ENCODE measurements around the gene UXT. TPM values are rescaled to one million over a fixed set of nuclear protein-coding genes. Genes with fewer than 3 reads are reported as not detected.

Gene UXT
- total and polyA plus RNA-seq, 2 experiments from 2014 or later = 58.4 to 141 TPM

- H3K36me3 Mint-ChIP-seq (ENCODE audit: low read depth) = peaks cover 32% of the 10 kb centered on the region
- TF ChIP-seq ETS1 (IDR thresholded peaks at IDR 0.05) (no peak), EZH2phosphoT487 (IDR thresholded peaks at IDR 0.05; ENCODE audit: unreplicated experiment) (no peak), POLR2AphosphoS5 (IDR thresholded peaks at IDR 0.05; ENCODE audit: low read depth) (peak; percentile 20; the same call in 1 of the 2 replicates), CREB1 (CRISPR knock-in tag; IDR thresholded peaks at IDR 0.05; ENCODE audit: low read depth) (peak; percentile 42; the same call in 1 of the 2 replicates)
- peaks cover 21% of the 10 kb centered on the region for H3K4me1 Mint-ChIP-seq
- Histone ChIP-seq H3K79me2 (replicated peaks; ENCODE audit: insufficient read depth) (peaks cover 21% of the 10 kb centered on the region), H3K36me3 (ENCODE audit: insufficient read depth) (no peaks in the 10 kb centered on the region), H3K9me2 (ENCODE audit: insufficient read depth) (no peaks in the 10 kb centered on the region), H2AFZ (0 out of 2 replicates have a peak within 1 kb of the TSS, but pooled peaks have one; percentile 53), H3K4me2 (peak within 1 kb of the TSS; percentile 80), H3K27ac (ENCODE audit: low read depth) (peak within 1 kb of the TSS; percentile 70), H3K27me3 (ENCODE audit: insufficient read depth) (no peaks in the 10 kb centered on the region), H3F3A (replicated peaks; ENCODE audit: low read depth) (no peaks in the 10 kb centered on the region), H3K4me1 (ENCODE audit: insufficient read depth) (peaks cover 3% of the 10 kb centered on the region; the same call in 1 of the 2 replicates), H4K20me1 (replicated peaks; ENCODE audit: insufficient read depth) (no peaks in the 10 kb centered on the region), H3K4me3 (peak within 1 kb of the TSS; percentile 69)
- H3K27me3 Mint-ChIP-seq (ENCODE audit: insufficient read depth, low read depth, poor library complexity) = peaks cover 6% of the 10 kb centered on the region
- DNase-seq (ENCODE audit: low spot score) = peak; percentile 94
- peak within 1 kb of the TSS; percentile 98 for H3K27ac Mint-ChIP-seq
- no peaks in the 10 kb centered on the region for H3K9me3 Mint-ChIP-seq
- H3K4me3 Mint-ChIP-seq = peak within 1 kb of the TSS; percentile 92
- peak; percentile 95 for ATAC-seq
These were observed 8.6 kb downstream of the UXT start, which contains the start of gene ELK1 for GRCh38 chrX:47650164-47651042. ELK1 (minus strand) TSS chrX:47650563; CDS start chrX:47641441, 9,122 bp downstream.

DNA sequence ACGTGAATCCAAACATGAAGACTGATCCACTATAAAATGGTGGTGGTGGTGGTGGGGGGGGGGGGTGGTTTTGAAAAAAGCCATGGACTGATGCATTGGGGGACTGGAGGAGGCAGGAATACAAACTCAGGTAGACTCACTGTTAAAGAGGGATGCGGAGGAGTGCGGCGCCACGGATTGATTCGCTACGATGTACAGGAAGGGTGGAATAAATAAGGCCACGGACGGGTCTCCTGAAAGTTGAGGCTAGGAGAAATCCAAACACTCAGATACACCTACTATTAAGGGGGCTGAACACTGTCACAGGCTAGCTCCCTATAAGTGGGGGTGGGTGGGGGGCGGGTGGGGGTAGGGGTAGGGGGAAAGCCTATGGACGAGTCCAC, 9.2 kb downstream of the UXT start:
- Histone ChIP-seq H3K27ac (ENCODE audit: low read depth) (no peak overlapping the region), H3K36me3 (ENCODE audit: insufficient read depth) (no peaks in the 10 kb centered on the region), H4K20me1 (replicated peaks; ENCODE audit: insufficient read depth) (no peaks in the 10 kb centered on the region), H3K4me1 (ENCODE audit: insufficient read depth) (peaks cover 3% of the 10 kb centered on the region; the same call in 1 of the 2 replicates), H3K9me2 (ENCODE audit: insufficient read depth) (no peaks in the 10 kb centered on the region), H3K27me3 (ENCODE audit: insufficient read depth) (no peaks in the 10 kb centered on the region), H3F3A (replicated peaks; ENCODE audit: low read depth) (no peaks in the 10 kb centered on the region), H2AFZ (no peak overlapping the region), H3K4me3 (peak overlapping the region; percentile 69), H3K4me2 (peak overlapping the region; percentile 73), H3K79me2 (replicated peaks; ENCODE audit: insufficient read depth) (peaks cover 21% of the 10 kb centered on the region)
- peaks cover 30% of the 10 kb centered on the region for H3K36me3 Mint-ChIP-seq (ENCODE audit: low read depth)
- no peak for DNase-seq (ENCODE audit: low spot score)
- H3K9me3 Mint-ChIP-seq = no peaks in the 10 kb centered on the region
- ATAC-seq = no peak
- no peak overlapping the region for H3K27ac Mint-ChIP-seq
- peak overlapping the region; percentile 92 for H3K4me3 Mint-ChIP-seq
- peaks cover 6% of the 10 kb centered on the region for H3K27me3 Mint-ChIP-seq (ENCODE audit: insufficient read depth, low read depth, poor library complexity)
- H3K4me1 Mint-ChIP-seq = peaks cover 22% of the 10 kb centered on the region
- no peak for TF ChIP-seq ZNF114 (CRISPR knock-in tag; IDR thresholded peaks at IDR 0.05)
- no peak for TF ChIP-seq POLR2AphosphoS5 (IDR thresholded peaks at IDR 0.05; ENCODE audit: low read depth)
- TF ChIP-seq JUNB (IDR thresholded peaks at IDR 0.05; ENCODE audit: unreplicated experiment) = no peak
- no peak for TF ChIP-seq ZNF331 (CRISPR knock-in tag; IDR thresholded peaks at IDR 0.05; ENCODE audit: low read depth)
- TF ChIP-seq, protein P1, sequence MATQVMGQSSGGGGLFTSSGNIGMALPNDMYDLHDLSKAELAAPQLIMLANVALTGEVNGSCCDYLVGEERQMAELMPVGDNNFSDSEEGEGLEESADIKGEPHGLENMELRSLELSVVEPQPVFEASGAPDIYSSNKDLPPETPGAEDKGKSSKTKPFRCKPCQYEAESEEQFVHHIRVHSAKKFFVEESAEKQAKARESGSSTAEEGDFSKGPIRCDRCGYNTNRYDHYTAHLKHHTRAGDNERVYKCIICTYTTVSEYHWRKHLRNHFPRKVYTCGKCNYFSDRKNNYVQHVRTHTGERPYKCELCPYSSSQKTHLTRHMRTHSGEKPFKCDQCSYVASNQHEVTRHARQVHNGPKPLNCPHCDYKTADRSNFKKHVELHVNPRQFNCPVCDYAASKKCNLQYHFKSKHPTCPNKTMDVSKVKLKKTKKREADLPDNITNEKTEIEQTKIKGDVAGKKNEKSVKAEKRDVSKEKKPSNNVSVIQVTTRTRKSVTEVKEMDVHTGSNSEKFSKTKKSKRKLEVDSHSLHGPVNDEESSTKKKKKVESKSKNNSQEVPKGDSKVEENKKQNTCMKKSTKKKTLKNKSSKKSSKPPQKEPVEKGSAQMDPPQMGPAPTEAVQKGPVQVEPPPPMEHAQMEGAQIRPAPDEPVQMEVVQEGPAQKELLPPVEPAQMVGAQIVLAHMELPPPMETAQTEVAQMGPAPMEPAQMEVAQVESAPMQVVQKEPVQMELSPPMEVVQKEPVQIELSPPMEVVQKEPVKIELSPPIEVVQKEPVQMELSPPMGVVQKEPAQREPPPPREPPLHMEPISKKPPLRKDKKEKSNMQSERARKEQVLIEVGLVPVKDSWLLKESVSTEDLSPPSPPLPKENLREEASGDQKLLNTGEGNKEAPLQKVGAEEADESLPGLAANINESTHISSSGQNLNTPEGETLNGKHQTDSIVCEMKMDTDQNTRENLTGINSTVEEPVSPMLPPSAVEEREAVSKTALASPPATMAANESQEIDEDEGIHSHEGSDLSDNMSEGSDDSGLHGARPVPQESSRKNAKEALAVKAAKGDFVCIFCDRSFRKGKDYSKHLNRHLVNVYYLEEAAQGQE (IDR thresholded peaks at IDR 0.05; ENCODE audit: unreplicated experiment) = no peak
- TF ChIP-seq NANOG (IDR thresholded peaks at IDR 0.05; ENCODE audit: borderline replicate concordance) = no peak
- no peak for TF ChIP-seq ETS1 (IDR thresholded peaks at IDR 0.05)
- no peak for TF ChIP-seq CTCF (conservative IDR thresholded peaks at IDR 0.05; ENCODE audit: low read depth in 2 of 2)
- TF ChIP-seq EZH2 (IDR thresholded peaks at IDR 0.05; ENCODE audit: low read depth, unreplicated experiment) = no peak
- no peak for TF ChIP-seq STAT1 (IDR thresholded peaks at IDR 0.05; ENCODE audit: unreplicated experiment)
- no peak for TF ChIP-seq CREB1 (CRISPR knock-in tag; IDR thresholded peaks at IDR 0.05; ENCODE audit: low read depth)
